ENCODE data around the gene DAPP1.

Gene DAPP1

GRCh38 chr4:99855678-99856077 lies 39.1 kb downstream of the DAPP1 start:
- DNase-seq (ENCODE audit: low spot score): no peak

GRCh38 chr4:99856166-99856565 lies 39.5 kb downstream of the DAPP1 start:
- DNase-seq (ENCODE audit: low spot score): peak; percentile 23

GRCh38 chr4:99857307-99857706 lies 40.7 kb downstream of the DAPP1 start:
- no peak for DNase-seq (ENCODE audit: low spot score)

GRCh38 chr4:99859618-99860017 lies 43.0 kb downstream of the DAPP1 start:
- DNase-seq (ENCODE audit: low spot score): no peak

GRCh38 chr4:99860521-99860920 lies 43.9 kb downstream of the DAPP1 start:
- DNase-seq (ENCODE audit: low spot score): no peak

GRCh38 chr4:99861120-99861905 lies 44.7 kb downstream of the DAPP1 start:
- DNase-seq (ENCODE audit: low spot score): no peak

- no peak for DNase-seq (ENCODE audit: low spot score)
Measured at GRCh38 chr4:99863804-99864203, 47.2 kb downstream of the DAPP1 start.

- DNase-seq (ENCODE audit: low spot score): peak; percentile 75
Measured at GRCh38 chr4:99868126-99868596, 51.5 kb downstream of the DAPP1 start.

GRCh38 chr4:99872570-99872969 lies 55.9 kb downstream of the DAPP1 start:
- no peak for DNase-seq (ENCODE audit: low spot score)

GRCh38 chr4:99875071-99875470 lies 58.4 kb downstream of the DAPP1 start:
- no peak for DNase-seq (ENCODE audit: low spot score)

- DNase-seq (ENCODE audit: low spot score): no peak
Measured at GRCh38 chr4:99876946-99877345, 60.3 kb downstream of the DAPP1 start.

- DNase-seq (ENCODE audit: low spot score): no peak
Measured at GRCh38 chr4:99878604-99879003, 62.0 kb downstream of the DAPP1 start.

- DNase-seq (ENCODE audit: low spot score): no peak
Measured at GRCh38 chr4:99879458-99879857, 62.8 kb downstream of the DAPP1 start.

- DNase-seq (ENCODE audit: low spot score): peak; percentile 18
Measured at GRCh38 chr4:99885063-99885664, 68.5 kb downstream of the DAPP1 start.

GRCh38 chr4:99885687-99886086 lies 69.1 kb downstream of the DAPP1 start:
- DNase-seq (ENCODE audit: low spot score): no peak

- no peak for DNase-seq (ENCODE audit: low spot score)
Measured at GRCh38 chr4:99886146-99886545, 69.5 kb downstream of the DAPP1 start.

- DNase-seq (ENCODE audit: low spot score): peak; percentile 7
Measured at GRCh38 chr4:99887837-99888236, 71.2 kb downstream of the DAPP1 start.

GRCh38 chr4:99891351-99891750 lies 74.7 kb downstream of the DAPP1 start:
- DNase-seq (ENCODE audit: low spot score): no peak

- no peak for DNase-seq (ENCODE audit: low spot score)
Measured at GRCh38 chr4:99893029-99893428, 76.4 kb downstream of the DAPP1 start.

GRCh38 chr4:99893839-99894160 lies 77.2 kb downstream of the DAPP1 start:
- peak; percentile 10 for DNase-seq (ENCODE audit: low spot score)

GRCh38 chr4:99894161-99894997 lies 77.8 kb downstream of the DAPP1 start, which contains the start of gene LAMTOR3:
Gene LAMTOR3 (minus strand): TSS chr4:99894427. CDS start chr4:99893963, 464 bp downstream.
- DNase-seq (ENCODE audit: low spot score): peak; percentile 95

- no peak for DNase-seq (ENCODE audit: low spot score)
Measured at GRCh38 chr4:99894998-99895397, 78.4 kb downstream of the DAPP1 start.

- no peak for DNase-seq (ENCODE audit: low spot score)
Measured at GRCh38 chr4:99915449-99915848, 98.8 kb downstream of the DAPP1 start.

All from AG08395 (cell line).